IPS-18c (cell line): ENCODE results near the gene FADS2.
"Not testable (repeated sequence)": the region's sequence is repeated elsewhere in the genome, so short reads cannot be mapped to it uniquely, and the experiment has no call there.

Experiments used
- H3K4me3 ChIP-seq: 2 replicates; pipeline ENCODE4 v1.7.0; 2013; ENCODE audit warnings: low read depth, mild to moderate bottlenecking, low read length, moderate library complexity; ENCODE audit not compliant: insufficient read depth
- H3K9me3 ChIP-seq: one replicate; pipeline ENCODE4 v1.6.1; 2013; ENCODE audit warnings: mild to moderate bottlenecking, low read length, moderate library complexity; ENCODE audit not compliant: control insufficient read depth, insufficient read depth

Gene FADS2

DNA sequence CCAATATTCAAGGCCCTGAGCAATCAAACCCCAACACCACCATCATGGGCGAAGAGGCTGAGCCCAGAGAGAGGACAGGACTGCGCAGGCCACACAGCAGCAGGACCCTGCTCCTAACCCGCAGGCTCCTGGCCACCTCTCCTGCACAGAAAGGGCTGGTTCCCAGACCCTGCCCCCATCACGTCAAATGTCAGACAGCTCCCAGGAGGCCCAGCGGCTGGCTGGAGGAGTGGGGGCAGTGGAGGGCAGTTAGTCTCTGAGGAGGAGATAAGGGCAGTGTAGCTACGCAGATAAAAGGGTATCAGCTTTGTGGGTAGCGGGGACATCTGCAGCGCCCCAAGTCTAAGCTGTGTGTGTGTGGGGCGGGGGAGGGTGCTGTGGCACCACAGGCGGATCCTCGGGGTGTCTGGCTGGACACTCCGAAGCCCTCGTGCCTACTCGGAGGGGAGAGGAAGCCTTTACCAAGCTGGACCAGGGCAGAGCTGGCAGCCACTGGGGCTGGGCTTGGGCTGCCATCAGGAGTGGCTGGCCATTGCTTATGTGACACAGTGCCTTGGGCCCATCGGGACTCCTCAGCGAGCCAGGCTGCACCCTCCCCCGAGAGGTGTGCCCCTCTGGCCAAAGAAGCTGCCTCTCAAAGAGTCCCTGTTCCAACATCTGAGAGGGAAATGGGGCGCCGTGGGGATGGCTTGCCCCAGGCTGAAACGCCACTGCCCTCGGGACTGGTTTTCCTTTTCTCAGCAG lies 41.8 kb downstream of the FADS2 start:
- Histone ChIP-seq H3K4me3 (no peak overlapping the region), H3K9me3 (no peaks in the 10 kb centered on the region)

DNA sequence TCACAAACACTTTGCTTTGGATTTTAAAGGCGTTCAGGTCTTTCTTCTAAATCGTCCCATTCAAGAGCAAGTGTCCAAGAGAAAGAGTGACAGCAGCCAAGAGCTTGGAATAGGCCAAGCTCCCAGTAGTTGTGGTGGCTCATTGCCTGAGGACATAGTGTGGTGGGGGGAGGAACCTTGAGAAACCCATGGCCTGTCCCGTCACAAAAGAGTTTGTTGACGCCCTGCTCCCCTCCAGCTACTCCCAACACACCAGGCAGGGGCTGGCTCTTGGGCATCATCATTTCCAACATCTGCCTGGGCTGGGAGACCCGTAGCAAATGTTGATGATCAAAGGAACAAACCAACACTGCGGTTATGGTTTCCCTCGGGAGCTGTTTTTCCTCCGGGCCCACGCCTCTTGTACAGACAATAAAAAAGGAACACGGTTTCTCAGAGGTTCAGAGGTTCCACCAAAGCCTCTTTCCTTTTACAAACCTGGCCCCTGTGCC lies 42.5 kb downstream of the FADS2 start:
- no peak overlapping the region; the same call in 1 of the 2 replicates for H3K4me3 ChIP-seq

DNA sequence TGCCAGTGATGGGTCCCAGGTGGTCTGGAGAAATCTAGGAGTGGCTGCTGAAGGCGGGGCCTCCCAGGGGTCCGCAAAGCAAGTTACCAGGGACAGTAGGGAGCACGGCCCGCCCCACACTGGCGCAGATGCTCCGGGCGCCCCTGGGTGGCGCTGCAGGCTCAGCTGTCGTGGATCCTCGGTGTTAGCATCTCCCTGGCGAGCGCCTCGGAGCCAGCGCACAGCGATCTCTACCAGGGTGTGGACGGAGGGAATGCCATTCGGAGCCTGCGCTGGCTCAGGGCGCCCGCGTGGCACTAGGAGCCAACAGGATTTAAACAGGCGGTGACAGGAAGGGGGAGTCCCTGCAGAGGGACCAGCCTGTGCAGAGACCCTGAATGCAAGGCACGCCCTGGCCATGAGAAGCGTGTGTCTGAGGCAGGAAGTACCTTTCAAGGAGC lies 43.1 kb downstream of the FADS2 start:
- H3K9me3 ChIP-seq, result no peaks in the 10 kb centered on the region
- H3K4me3 ChIP-seq, result no peak overlapping the region

More for the DNA sequence above, 42.5 kb downstream of the FADS2 start:
- H3K9me3 ChIP-seq, result no peaks in the 10 kb centered on the region

DNA sequence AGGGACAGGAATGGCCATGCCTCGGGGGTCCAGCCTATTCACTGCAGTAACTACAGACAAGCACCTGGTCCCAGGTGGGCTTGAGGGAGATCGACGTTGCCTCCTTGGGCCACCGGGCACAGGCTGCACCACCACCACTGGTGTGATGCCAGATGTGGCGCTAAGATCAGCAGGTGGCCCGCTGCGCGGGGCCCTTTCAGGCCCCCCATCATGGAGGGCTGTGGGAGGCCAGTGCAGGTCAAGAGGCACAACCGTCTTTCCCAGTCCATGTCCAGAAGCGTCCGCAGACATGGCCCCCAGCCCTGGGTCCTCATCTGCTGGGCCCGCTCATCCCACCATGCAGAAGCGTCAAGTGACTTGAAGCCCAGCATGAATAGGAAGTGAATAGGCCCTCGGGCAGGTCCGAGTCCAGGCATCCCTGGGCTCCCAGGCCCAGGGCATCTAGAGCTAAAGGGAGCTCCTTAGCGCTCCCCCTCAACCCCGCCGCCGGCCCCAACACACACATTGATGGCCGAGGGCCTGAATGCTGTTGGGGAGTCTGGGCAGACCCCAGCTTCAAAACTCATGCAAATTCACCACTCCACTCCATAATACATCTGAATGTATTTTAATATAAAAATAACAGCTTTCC lies 45.0 kb downstream of the FADS2 start:
- Histone ChIP-seq H3K4me3 (no peak overlapping the region), H3K9me3 (no peaks in the 10 kb centered on the region)

DNA sequence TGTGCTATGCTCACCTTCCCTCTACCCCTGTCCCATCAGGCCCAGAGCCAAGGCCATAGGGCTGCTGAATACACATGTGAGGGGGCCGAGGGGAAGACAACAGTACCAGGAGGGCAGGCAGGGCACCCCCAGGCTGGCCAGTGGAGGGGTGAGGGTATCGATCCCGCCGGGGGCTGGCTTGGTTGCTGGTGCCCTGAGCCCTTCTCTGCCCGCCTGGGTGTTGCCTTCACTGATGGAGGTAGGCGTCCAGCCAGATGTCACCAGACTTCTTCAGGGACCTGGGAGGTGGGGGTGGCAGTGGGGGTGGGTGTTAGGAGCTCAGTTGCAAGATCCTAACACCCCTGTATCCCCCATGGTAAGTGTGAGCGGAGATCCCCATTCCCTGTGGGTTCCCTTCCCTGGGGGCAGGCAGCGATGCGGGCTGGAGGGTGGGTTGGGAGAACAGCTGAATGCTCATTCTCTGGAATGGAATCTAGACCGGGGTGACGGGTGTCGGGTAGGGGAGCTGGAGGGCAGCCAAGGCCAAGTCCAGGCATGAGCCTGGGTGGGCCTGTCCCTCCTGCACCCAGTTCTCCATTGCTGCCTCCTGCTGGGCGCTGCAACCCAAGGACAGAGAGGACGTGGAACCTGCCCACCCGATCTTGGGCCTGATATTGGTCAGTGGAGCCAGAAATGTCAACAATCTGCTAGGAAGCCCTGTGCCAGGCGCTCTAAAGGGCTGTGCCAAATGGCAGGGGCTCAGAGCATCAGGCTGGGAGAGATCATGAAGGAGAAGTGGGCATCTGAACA lies 45.7 kb downstream of the FADS2 start:
- H3K4me3 ChIP-seq, result no peak overlapping the region
- no peaks in the 10 kb centered on the region for H3K9me3 ChIP-seq

DNA sequence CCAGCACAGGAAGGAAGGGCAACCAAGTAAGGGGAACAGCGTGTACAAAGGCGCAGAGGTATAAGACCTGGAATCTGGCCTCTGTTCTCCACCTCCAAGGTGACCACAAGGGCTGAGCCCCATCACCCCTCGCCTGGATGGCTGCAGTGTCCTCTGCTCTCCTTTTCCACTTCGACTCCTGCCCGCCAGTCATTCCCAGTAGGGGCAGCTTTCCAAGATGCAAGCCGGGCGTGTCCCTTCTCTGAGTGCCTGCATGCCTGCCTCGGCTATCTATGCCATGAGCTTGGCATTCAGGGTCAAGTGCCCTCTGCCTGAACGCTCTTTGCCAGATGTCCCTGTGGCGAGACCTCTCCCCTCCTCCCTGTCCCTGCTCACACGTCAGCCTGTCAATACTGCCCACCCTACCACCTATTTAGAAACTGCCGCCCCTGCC lies 46.3 kb downstream of the FADS2 start:
- H3K4me3 ChIP-seq, result no peak overlapping the region
- peaks cover 2% of the 10 kb centered on the region for H3K9me3 ChIP-seq

DNA sequence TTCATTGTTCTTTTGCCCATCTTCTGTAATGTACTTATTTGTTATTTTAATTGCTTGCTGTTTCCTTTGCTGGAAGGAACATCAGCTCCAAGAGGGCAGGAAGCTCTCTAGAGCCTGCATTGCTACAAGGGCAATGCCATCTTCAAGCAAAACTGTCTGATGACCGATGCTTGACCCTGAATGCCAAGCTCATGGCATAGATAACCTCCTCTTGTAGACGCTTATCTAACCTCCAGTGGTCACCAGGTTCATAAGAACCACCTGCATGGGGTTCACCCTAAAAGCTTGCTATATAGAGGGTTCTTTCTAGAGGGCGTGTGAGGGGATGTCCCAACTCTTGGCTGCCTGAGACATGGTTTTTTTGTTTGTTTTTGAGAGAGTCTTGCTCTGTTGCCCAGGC lies 46.8 kb downstream of the FADS2 start:
- H3K4me3 ChIP-seq, result no peak overlapping the region

DNA sequence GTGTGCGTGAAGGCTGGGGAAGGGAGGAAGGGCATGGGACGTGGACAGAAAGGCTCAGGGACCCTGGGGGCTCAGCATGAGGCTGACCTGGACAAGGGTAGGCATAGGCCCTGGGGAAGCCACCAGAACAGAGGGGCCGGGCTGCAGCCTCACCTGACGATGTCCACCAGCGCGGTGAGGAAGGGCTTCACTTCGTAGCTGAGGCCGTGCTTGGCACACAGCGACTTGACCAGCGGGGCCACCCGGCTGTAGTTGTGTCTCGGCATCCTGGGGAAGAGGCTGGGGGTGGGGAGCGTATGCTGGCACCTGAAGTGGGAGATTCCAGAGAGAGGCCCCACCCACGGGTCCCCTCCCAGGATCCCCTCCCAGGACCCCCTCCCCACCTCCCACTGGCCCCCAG lies 47.6 kb downstream of the FADS2 start:
- Histone ChIP-seq H3K4me3 (no peak overlapping the region), H3K9me3 (peaks cover 4% of the 10 kb centered on the region)

More for the DNA sequence above, 46.8 kb downstream of the FADS2 start:
- H3K9me3 ChIP-seq, result peaks cover 4% of the 10 kb centered on the region

DNA sequence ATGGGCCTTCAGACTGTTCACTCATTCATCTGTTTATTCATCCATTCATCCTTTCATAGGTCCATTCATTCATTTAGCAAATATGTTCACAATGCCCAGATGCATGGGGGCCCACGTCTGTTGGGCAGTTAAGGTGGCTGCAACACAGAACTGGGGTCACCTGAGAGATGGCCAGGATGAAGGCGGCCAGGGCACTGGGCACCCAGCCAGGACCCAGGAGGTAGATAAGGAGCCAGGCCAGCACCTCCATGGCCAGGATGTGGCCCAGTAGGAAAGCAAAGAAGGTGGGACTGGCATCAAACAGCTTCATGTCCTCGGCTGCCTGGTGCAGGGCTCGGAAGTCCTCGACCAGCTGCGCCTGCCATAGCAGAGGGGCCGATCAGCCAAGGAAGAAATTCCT lies 51.1 kb downstream of the FADS2 start:
- peaks cover 4% of the 10 kb centered on the region for H3K9me3 ChIP-seq

DNA sequence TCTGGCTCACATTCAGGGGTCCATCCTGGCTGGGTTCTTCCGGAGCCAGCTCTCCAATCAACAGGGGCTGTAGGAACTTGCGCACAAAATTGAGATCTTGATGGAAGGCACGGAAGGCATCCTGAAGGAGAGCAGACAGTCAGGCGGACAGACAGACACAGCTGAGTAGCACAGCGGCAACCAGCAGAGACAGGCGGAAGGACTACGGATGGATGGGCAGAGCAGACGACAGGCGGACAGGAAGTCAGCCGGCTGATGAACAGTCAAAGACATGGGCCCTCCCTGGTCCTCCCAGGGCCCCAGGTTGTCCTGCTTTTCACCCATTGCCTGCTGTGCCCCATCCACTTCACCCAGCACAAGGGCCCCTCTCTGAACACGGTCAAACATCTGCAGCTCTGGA lies 51.9 kb downstream of the FADS2 start:
- Histone ChIP-seq H3K9me3 (peaks cover 4% of the 10 kb centered on the region), H3K4me3 (no peak overlapping the region)

More for the DNA sequence above, 51.1 kb downstream of the FADS2 start:
- H3K4me3 ChIP-seq, result no peak overlapping the region

DNA sequence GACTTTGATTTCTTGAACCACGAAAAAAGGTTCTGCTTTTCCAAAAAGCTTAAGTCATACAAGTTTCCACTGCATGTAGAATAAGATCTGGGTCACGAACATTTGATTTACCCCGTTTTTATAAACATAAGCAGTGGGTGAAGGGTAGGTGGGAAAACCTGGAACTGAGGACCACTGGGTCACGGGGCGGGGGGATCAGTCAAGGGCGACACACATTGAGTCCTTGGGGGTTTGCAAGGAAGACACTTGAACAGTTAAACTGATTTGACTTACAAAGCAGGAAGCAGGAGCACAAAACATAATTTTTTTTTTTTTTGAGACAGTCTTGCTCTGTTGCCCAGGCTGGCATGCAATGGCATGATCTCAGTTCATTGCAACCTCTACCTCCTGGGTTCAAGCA lies 52.4 kb downstream of the FADS2 start:
- Histone ChIP-seq H3K4me3 (no peak overlapping the region), H3K9me3 (peaks cover 4% of the 10 kb centered on the region)

DNA sequence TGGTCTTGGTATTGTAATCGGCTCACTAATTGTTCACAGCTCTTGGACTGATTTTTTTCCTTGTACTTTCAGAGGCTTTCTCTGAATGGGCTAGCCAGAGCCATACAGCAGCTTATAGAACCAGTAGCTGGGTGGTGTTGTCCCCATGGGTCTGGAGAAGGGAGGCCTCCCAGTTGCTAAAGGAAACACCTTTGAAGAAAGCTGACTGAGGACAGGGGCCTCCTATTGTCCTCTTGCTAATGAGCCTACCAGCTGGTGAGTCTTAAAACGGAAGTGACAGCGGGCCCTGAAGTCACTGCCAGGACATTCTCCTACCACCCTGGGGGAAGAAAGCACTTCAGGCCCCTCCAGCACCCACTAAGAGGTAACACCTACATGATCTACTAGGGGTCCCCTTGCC lies 53.3 kb downstream of the FADS2 start:
- no peak overlapping the region for H3K4me3 ChIP-seq
- H3K9me3 ChIP-seq, result peaks cover 4% of the 10 kb centered on the region

DNA sequence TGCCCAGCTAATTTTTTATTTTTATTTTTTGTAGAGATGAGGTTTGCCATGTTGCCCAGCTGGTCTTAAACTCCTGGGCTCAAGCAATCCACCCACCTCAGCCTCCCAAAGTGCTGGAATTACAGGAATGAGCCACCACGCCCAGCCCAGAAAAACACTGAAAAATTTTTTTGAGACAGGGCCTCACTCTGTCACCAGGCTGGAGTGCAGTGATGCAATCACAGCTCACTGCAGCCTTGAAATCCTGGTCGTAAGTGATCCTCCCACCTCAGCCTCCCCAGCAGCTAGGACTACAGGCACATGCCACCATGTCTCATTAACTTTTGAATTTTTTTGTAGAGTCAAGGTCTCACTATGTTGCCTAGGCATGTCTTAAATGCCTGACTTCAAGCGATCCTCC lies 54.2 kb downstream of the FADS2 start:
- H3K4me3 ChIP-seq, H3K9me3 ChIP-seq: not testable (repeated sequence)

DNA sequence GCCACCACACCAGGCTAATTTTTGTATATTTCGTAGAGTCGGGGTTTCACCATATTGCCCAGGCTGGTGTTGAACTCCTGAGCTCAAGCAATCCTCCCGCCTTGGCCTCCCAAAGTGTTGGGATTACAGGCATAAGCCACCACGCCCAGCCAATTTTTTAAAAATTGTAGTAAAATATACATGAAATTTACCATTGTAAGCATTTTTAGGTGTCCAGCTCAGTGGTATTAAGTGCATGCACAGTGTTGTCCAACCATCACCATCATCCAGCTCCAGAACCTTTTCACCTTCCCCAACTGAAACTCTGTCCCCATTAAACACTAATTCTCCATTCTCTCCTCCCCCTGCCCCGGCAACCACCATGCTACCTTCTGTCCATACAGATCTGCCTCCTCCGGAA lies 54.8 kb downstream of the FADS2 start:
- H3K4me3 ChIP-seq, result no peak overlapping the region
- H3K9me3 ChIP-seq, result peaks cover 4% of the 10 kb centered on the region

DNA sequence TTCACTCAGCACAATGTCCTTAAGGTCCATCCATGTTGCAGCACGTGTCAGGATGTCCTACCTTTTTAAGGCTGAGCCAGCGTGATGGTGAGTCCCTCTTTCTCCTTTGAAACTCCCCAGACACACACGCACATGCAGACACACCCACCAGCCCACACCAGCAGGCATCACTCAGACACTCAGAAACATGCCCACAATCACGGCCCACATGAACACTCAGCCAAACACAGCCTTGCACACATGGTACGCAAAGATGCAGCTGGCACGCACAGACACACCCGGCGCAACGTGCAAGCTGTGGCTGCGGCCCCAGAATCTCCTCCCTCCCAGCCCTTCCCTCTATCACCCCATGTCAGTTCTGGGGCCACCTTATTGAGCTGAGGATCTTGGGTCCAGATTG lies 55.2 kb downstream of the FADS2 start:
- Histone ChIP-seq H3K4me3 (no peak overlapping the region), H3K9me3 (peaks cover 4% of the 10 kb centered on the region)

DNA sequence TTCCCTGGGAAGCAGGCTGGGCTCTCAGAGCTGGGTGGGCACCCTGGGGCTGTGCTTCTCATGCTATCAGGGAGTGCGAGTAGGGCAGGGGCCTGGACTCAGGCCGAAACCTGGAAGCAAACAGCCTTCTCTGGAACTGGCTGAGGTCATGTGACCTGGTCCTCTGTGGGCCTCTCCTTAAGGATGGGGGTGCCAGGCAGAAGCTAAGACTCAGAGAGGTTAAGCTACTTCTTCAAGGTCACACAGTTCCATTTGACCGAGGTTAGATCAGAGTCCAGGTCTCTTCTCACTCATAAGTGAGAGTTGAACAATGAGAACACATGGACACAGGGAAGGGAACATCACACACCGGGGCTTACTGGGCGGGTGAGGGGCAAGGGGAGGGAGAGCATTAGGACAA lies 55.8 kb downstream of the FADS2 start:
- Histone ChIP-seq H3K9me3 (peaks cover 4% of the 10 kb centered on the region), H3K4me3 (no peak overlapping the region)

DNA sequence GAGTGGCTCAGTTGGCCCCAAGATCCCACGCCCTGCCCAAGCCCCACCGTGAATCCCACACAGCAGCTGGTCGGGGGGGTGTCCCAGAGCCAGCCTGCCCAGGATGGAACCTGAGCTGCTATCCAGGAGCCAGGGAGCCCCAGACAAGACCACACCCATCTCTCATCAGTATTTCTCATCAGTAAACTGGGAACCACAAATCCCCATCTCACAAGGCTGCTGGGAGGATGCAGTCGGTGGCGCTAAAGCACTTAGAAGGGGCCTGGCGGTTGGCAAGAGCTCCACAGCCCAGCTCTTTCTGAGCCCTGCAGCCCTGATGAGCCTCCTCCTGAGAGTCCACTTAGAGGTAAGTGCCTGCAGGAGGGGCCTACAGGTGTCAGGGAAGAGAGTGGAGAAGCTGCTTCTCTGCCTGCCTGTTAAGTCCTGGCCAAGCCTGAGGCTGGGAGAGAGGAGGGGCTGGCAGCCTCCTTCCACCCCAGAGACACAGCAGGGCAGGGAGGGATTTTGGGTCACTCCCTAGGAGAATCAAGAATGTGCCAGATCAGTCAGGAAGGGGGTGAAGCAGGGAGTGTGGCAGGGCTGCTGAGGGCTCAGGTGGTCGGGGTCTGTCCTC lies 57.2 kb downstream of the FADS2 start:
- no peak overlapping the region for H3K4me3 ChIP-seq
- no peaks in the 10 kb centered on the region for H3K9me3 ChIP-seq
